Activated CD8-positive, alpha-beta memory T cell treated with anti-CD3 and anti-CD28 coated beads for 48 hours (primary cell): Measurements from ENCODE around the gene RNF126.
"Not testable (repeated sequence)": the region's sequence is repeated elsewhere in the genome, so short reads cannot be mapped to it uniquely, and the experiment has no call there.

Experiments
- DNase-seq, 3 experiments: peaks; one replicate each; pipeline ENCODE4 v3.0.0-alpha.2; 2020; ENCODE audit warnings: low read depth in 2 of 3, low spot score in 2 of 3

The RNF126 gene

GRCh38 chr19:629961-630714 lies 32.9 kb downstream of the RNF126 start:
- DNase-seq = no peak

- not testable (repeated sequence) for DNase-seq
Measured at GRCh38 chr19:629515-629914, 33.5 kb downstream of the RNF126 start.

GRCh38 chr19:628168-628567 lies 34.8 kb downstream of the RNF126 start:
- DNase-seq = no peak

- not testable (repeated sequence) for DNase-seq
Measured at GRCh38 chr19:626566-626965, 36.4 kb downstream of the RNF126 start.

- no peak for DNase-seq
Measured at GRCh38 chr19:625257-625656, 37.8 kb downstream of the RNF126 start.

GRCh38 chr19:624433-625109 lies 38.4 kb downstream of the RNF126 start:
- no peak for DNase-seq

GRCh38 chr19:623974-624373 lies 39.0 kb downstream of the RNF126 start:
- no peak for DNase-seq

- DNase-seq = no peak
Measured at GRCh38 chr19:623175-623916, 39.7 kb downstream of the RNF126 start.

GRCh38 chr19:622666-623065 lies 40.3 kb downstream of the RNF126 start:
- no peak for DNase-seq

GRCh38 chr19:621819-622218 lies 41.2 kb downstream of the RNF126 start:
- no peak for DNase-seq

GRCh38 chr19:621191-621590 lies 41.8 kb downstream of the RNF126 start:
- DNase-seq = not testable (repeated sequence)

GRCh38 chr19:620166-620862 lies 42.7 kb downstream of the RNF126 start:
- DNase-seq = no peak

- DNase-seq = no peak
Measured at GRCh38 chr19:619286-620002, 43.6 kb downstream of the RNF126 start.

GRCh38 chr19:618674-619285 lies 44.2 kb downstream of the RNF126 start:
- no peak for DNase-seq

GRCh38 chr19:618247-618619 lies 44.8 kb downstream of the RNF126 start:
- DNase-seq = no peak

GRCh38 chr19:617551-618246 lies 45.3 kb downstream of the RNF126 start:
- no peak for DNase-seq

- no peak for DNase-seq
Measured at GRCh38 chr19:616747-617526, 46.1 kb downstream of the RNF126 start.

GRCh38 chr19:616062-616700 lies 46.8 kb downstream of the RNF126 start:
- no peak for DNase-seq

GRCh38 chr19:615619-616018 lies 47.4 kb downstream of the RNF126 start:
- no peak for DNase-seq
